ENCODE measurements around the gene BAAT.

DNA sequence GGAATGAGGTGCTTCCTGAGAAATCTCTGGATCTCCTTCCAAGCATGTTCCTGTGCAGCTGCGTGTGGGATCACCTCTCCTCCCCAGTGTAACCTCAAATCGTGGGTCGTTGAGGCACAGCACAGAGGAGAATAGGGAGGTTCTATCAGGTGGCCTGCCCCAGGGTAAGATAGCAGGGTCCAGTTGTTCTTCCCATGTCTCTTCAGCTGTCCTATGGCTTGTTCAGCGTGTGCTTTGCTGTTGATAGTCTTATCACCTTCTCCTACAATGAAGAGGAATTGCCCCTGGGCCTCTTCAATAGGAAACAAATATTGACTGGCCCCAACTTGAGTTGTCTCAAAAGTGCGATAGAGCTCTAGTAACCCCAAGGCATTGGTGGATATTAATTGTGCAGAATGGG lies 22.4 kb downstream of the BAAT start:
- TF ChIP-seq, protein P1, sequence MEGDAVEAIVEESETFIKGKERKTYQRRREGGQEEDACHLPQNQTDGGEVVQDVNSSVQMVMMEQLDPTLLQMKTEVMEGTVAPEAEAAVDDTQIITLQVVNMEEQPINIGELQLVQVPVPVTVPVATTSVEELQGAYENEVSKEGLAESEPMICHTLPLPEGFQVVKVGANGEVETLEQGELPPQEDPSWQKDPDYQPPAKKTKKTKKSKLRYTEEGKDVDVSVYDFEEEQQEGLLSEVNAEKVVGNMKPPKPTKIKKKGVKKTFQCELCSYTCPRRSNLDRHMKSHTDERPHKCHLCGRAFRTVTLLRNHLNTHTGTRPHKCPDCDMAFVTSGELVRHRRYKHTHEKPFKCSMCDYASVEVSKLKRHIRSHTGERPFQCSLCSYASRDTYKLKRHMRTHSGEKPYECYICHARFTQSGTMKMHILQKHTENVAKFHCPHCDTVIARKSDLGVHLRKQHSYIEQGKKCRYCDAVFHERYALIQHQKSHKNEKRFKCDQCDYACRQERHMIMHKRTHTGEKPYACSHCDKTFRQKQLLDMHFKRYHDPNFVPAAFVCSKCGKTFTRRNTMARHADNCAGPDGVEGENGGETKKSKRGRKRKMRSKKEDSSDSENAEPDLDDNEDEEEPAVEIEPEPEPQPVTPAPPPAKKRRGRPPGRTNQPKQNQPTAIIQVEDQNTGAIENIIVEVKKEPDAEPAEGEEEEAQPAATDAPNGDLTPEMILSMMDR (IDR thresholded peaks at IDR 0.05; ENCODE audit: insufficient read depth, low read depth, low read length): no peak
- no peak for TF ChIP-seq EZH2 (IDR thresholded peaks at IDR 0.05; ENCODE audit: insufficient read depth, low read length)

Data from astrocyte (in vitro differentiated cells and primary cell).